HepG2 (cell line): ENCODE data around the gene WWTR1. TPM values are rescaled to one million over a fixed set of nuclear protein-coding genes. Genes with fewer than 3 reads are reported as not detected.

Experiments used
- ATAC-seq: fragments of 200-7000 bp; cut with Tn5 transposase; 3 replicates; pipeline ENCODE4 v1.9.1; 2020; ENCODE audit warnings: mild to moderate bottlenecking, moderate library complexity
- BruUV-seq: library from RNA; stranded (reverse); fragments of 400-500 nt; replicated peaks from 2 replicates; lab custom pipeline; 2021; lab: Mats Ljungman, UMichigan
- CTCF ChIA-PET: fragments of 300-600 bp; formaldehyde crosslinking; extraction: SDS; loops from one replicate; lab custom pipeline; 2021; ENCODE audit warnings: low total read pairs, inconsistent platforms, low intra/inter-chr PET ratio; lab: Yijun Ruan, JAX
- POLR2A ChIA-PET: fragments of 350-600 bp; sonication (Branson Sonifier 250); formaldehyde crosslinking; loops from one replicate; lab custom pipeline; 2020; ENCODE audit warnings: antibody characterized with exemption, inconsistent platforms; lab: Yijun Ruan, JAX
- DNase-seq: peaks from one replicate; pipeline ENCODE4 v3.0.0-alpha.2; 2015; ENCODE audit warnings: low spot score
- FAIRE-seq: peaks from 3 replicates; lab custom pipeline; 2011; peaks lifted over from hg19 to GRCh38; lab: Jason Lieb, UNC
- H2AFZ ChIP-seq: one replicate; pipeline ENCODE4 v1.6.1; 2011; ENCODE audit warnings: low read length, inconsistent platforms
- H3K27ac ChIP-seq: fragments of 300-600 bp; 3 replicates; pipeline ENCODE4 v1.8.0; 2011; ENCODE audit warnings: mixed run types, mild to moderate bottlenecking, mixed read lengths, low read length, inconsistent platforms; ENCODE audit not compliant: insufficient read depth; ENCODE audit errors: extremely low read length
- H3K27me3 ChIP-seq, 2 experiments: fragments of 200-600 bp in 1 of 2; 2 replicates in 1 of 2; 3 replicates in 1 of 2; pipeline versions ENCODE4 v1.6.0 to v1.8.0; 2011; ENCODE audit warnings: low read length in 2 of 2, mild to moderate bottlenecking in 2 of 2, moderate library complexity in 2 of 2, inconsistent platforms in 1 of 2; ENCODE audit not compliant: insufficient read depth in 2 of 2, control insufficient read depth in 1 of 2
- H3K36me3 ChIP-seq, 2 experiments: fragments of 200-600 bp in 1 of 2; replicated peaks in 1 of 2; 2 replicates in 1 of 2; 3 replicates in 1 of 2; pipeline versions ENCODE4 v1.5.1 to v1.8.0; 2011; ENCODE audit warnings: low read length in 2 of 2, inconsistent platforms in 1 of 2; ENCODE audit not compliant: insufficient read depth in 2 of 2, control insufficient read depth in 1 of 2
- H3K4me1 ChIP-seq: 2 replicates; pipeline ENCODE4 v1.5.1; 2012; ENCODE audit warnings: low read length, inconsistent platforms; ENCODE audit not compliant: insufficient read depth
- H3K4me2 ChIP-seq: 2 replicates; pipeline ENCODE4 v1.6.0; 2011; ENCODE audit warnings: low read depth, low read length, inconsistent platforms
- H3K4me3 ChIP-seq, 3 experiments: fragments of 200-600 bp in 1 of 3; sonication (generic), shearing (Covaris generic) in 1 of 3; replicated peaks in 1 of 3; 2 replicates each; pipeline ENCODE4 v1.5.1; 2011 to 2016; ENCODE audit warnings: low read length in 3 of 3, inconsistent platforms in 2 of 3, low read depth in 2 of 3, mild to moderate bottlenecking in 2 of 3, control low read depth in 1 of 3, mixed read lengths in 1 of 3; ENCODE audit not compliant: insufficient read depth in 1 of 3
- H3K79me2 ChIP-seq: one replicate; pipeline ENCODE4 v1.6.1; 2011; ENCODE audit warnings: low read length, inconsistent platforms; ENCODE audit not compliant: insufficient read depth
- H3K9ac ChIP-seq: 2 replicates; pipeline ENCODE4 v1.6.0; 2011; ENCODE audit warnings: mild to moderate bottlenecking, low read depth, low read length, inconsistent platforms; ENCODE audit not compliant: insufficient read depth
- H3K9me3 ChIP-seq: 2 replicates; pipeline ENCODE4 v1.5.1; 2012; ENCODE audit warnings: mild to moderate bottlenecking, low read length
- H4K20me1 ChIP-seq: 2 replicates; pipeline ENCODE4 v1.6.0; 2011; ENCODE audit warnings: inconsistent platforms, mild to moderate bottlenecking, low read length, moderate library complexity; ENCODE audit not compliant: insufficient read depth
- MLXIP ChIP-seq: sonication (generic); formaldehyde crosslinking; IDR thresholded peaks from 2 replicates; pipeline ENCODE4 v1.9.0; 2021; ENCODE audit warnings: missing genetic modification reagents, borderline replicate concordance
- ZMAT5 ChIP-seq: sonication (generic); formaldehyde crosslinking; IDR thresholded peaks from 2 replicates; pipeline ENCODE4 v1.5.0; 2020; ENCODE audit warnings: mild to moderate bottlenecking, low read depth, missing genetic modification reagents, borderline replicate concordance
- ZNF652 ChIP-seq: IDR thresholded peaks from 2 replicates; pipeline ENCODE4 v1.6.1; 2016; ENCODE audit warnings: low read depth, borderline replicate concordance
- WGBS: methylation state at CpG from one replicate; pipeline ENCODE4 v1.1.6; 2017; ENCODE audit warnings: low lambda C conversion rate; 5-methylcytosine and 5-hydroxymethylcytosine counted together
- in situ Hi-C: cut with HindIII; loops from 2 replicates; pipeline ENCODE4 v1.10.0; 2017; ENCODE audit warnings: low pct_unique_long_range_greater_than_20kb; ENCODE audit not compliant: extremely low pct_ligation_motif_present
- intact Hi-C: fragments of 100-400 bp; cut with micrococcal nuclease; formaldehyde crosslinking; loops from one replicate; pipeline ENCODE4 v1.10.0; 2022; ENCODE audit not compliant: unreplicated experiment
- polyA plus RNA-seq, 8 experiments: library from polyadenylated mRNA; depleted of rRNA in 3 of 8; stranded (reverse) in 7 of 8; unstranded in 1 of 8; fragments of >200 nt; fragmentation: Illumina TruSeq in 4 of 8; extraction: Trizol in 4 of 8; gene quantifications; 2 replicates each; pipeline versions ENCODE4 v1.2.1 to v1.2.3, GENCODE V29; 2011 to 2016; ENCODE audit warnings: low read depth in 4 of 8, missing spikeins in 1 of 8, mixed read lengths in 1 of 8; ENCODE audit not compliant: insufficient read depth in 1 of 8
- total RNA-seq, 5 experiments: library from RNA; depleted of rRNA; stranded (reverse); fragments of >200 nt; fragmentation: Illumina TruSeq; extraction: Trizol; gene quantifications; 2 replicates each; pipeline ENCODE4 v1.2.3, GENCODE V29; 2016; ENCODE audit warnings: low read depth in 1 of 5

Gene WWTR1
- total and polyA plus RNA-seq, 2 of the 13 experiments (the other 11 are each of a cell fraction or from before 2014, with no cell fraction given) = 19.7 to 139 TPM

GRCh38 chr3:149506965-149507364 lies 150.9 kb downstream of the WWTR1 start (continued):
- no peak for TF ChIP-seq MLXIP (CRISPR knock-in tag)

- Histone ChIP-seq H3K4me1 (peaks cover 25% of the 10 kb centered on the region), H3K27ac (no peak overlapping the region), H3K4me3 (no peak overlapping the region), H3K9ac (no peak overlapping the region), H3K4me2 (no peak overlapping the region), H4K20me1 (no peaks in the 10 kb centered on the region), H3K27me3 (no peaks in the 10 kb centered on the region; a peak in 1 of 5 replicates), H2AFZ (no peak overlapping the region), H3K9me3 (no peaks in the 10 kb centered on the region), H3K36me3 (no peaks in the 10 kb centered on the region), H3K79me2 (no peaks in the 10 kb centered on the region)
- DNase-seq (no peak), FAIRE-seq (no peak), ATAC-seq (no peak)
- POLR2A ChIA-PET = no interaction called here
- 58% methylated on average over 1 of the region's 1 CpG for WGBS
- in situ Hi-C loops = no loop called here
- CTCF ChIA-PET = no interaction called here
- intact Hi-C loops = no loop called here
- TF ChIP-seq ZNF652 (CRISPR knock-in tag) (0 out of 2 replicates have a peak, but pooled peaks have one; percentile 28), ZMAT5 (CRISPR knock-in tag) (no peak)
- BruUV-seq = no TSS peak
Observed at GRCh38 chr3:149506540-149506939, 151.3 kb downstream of the WWTR1 start.
